ENCODE results near the gene TNFAIP6. TPM values are rescaled to one million over a fixed set of nuclear protein-coding genes. Genes with fewer than 3 reads are reported as not detected.

Gene TNFAIP6
- total RNA-seq, 1 donor from 2014 or later: 2.0 TPM

DNA sequence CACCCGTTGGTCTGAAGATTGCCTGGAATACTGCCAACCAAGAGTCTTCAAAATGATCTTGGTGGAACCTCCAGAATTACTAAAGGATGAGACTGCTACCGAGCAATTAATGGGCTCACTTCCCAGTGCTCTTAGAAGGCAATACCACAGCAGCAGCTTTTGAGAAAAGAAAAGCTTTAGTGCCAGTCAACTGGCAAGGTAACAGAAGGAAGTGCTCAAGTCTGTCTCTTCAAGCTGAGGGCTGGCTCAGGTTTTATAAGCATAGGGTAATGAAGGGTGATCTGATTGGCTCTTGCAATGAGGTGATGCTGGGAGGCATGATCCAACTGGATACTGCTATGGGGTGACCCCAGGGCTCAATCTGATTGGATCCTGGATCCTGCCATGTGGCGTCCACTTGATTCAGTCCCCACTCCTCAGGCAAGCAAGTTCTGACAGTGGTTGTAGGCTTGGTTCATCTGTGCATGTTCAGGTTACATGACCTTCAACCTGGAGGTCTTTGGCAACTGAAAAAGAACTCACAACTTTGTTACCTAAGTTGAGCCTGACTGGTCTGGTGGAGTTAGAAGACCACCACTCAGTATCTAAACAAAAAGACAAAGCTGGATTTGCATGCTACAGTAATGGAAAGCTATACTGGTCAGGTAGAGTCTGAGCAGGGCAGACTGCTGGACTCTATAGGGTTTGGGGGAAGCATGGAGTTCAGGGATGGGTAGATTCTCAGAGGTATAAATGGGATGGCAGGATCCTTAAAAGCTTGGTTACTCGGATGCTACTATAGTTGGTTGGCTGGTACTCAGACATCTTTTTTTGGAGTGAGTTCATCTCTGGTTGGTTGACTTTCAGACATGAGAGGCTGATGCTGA is 38.4 kb downstream of the TNFAIP6 start:
- Histone ChIP-seq H3K4me1 (no peaks in the 10 kb centered on the region), H3K36me3 (no peaks in the 10 kb centered on the region), H3K27me3 (no peaks in the 10 kb centered on the region), H3K4me3 (no peak overlapping the region), H3K9me3 (no peaks in the 10 kb centered on the region), H3K27ac (no peak overlapping the region)
- intact Hi-C loops (cut with DNase I): no loop called here
- TF ChIP-seq, protein P1, sequence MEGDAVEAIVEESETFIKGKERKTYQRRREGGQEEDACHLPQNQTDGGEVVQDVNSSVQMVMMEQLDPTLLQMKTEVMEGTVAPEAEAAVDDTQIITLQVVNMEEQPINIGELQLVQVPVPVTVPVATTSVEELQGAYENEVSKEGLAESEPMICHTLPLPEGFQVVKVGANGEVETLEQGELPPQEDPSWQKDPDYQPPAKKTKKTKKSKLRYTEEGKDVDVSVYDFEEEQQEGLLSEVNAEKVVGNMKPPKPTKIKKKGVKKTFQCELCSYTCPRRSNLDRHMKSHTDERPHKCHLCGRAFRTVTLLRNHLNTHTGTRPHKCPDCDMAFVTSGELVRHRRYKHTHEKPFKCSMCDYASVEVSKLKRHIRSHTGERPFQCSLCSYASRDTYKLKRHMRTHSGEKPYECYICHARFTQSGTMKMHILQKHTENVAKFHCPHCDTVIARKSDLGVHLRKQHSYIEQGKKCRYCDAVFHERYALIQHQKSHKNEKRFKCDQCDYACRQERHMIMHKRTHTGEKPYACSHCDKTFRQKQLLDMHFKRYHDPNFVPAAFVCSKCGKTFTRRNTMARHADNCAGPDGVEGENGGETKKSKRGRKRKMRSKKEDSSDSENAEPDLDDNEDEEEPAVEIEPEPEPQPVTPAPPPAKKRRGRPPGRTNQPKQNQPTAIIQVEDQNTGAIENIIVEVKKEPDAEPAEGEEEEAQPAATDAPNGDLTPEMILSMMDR (IDR thresholded peaks at IDR 0.05): no peak
- TF ChIP-seq POLR2A (IDR thresholded peaks at IDR 0.05) (no peak), POLR2AphosphoS5 (IDR thresholded peaks at IDR 0.05; ENCODE audit: insufficient read depth in 1 of 2, low read depth in 1 of 2) (no peak)
- DNase-seq (ENCODE audit: extremely low spot score in 2 of 2): no peak

DNA sequence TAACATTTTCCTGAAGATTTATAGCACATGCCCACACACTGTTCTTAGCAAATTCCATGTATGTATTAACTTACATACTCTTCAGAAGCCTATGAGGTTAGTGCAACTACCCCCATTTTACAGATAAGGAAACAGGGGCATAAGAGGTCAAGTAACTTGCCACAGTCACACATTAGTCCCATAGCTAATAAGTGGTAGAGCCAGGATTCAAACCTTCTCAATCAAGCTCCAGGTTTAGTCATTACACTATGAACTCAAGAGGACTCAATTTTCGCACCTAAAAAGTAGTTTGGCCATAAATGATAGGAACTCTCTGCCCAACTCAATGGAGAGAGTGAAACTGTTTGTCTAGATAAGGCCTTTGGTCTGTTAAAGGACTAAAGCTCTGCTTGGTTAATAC is 42.6 kb downstream of the TNFAIP6 start:
- no peak overlapping the region for H3K27ac ChIP-seq
- no peaks in the 10 kb centered on the region for H3K9me3 ChIP-seq
- intact Hi-C loops (cut with DNase I): no loop called here

DNA sequence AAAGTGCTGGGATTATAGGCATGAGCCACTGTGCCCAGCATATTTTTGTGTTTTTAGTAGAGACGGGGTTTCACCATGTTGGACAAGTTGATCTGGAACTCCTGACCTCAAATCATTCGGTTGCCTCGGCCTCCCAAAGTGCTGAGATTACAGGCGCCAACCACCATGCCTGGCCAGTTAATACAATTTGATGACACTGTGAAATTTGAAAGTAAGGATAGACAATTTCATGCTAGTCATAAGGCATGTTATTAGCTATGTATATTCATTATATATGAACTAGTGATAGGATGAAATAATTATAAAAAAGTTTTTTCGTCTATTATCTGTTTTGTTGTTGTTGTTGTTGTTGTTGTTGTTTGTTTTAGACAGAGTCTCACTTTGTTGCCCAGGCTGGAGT is 43.8 kb downstream of the TNFAIP6 start:
- H3K4me3 ChIP-seq: no peak overlapping the region
- intact Hi-C loops (cut with DNase I): no loop called here
- TF ChIP-seq POLR2A (IDR thresholded peaks at IDR 0.05): no peak
- TF ChIP-seq, protein P1 (IDR thresholded peaks at IDR 0.05): no peak
- TF ChIP-seq POLR2AphosphoS5 (IDR thresholded peaks at IDR 0.05; ENCODE audit: insufficient read depth in 1 of 2, low read depth in 1 of 2): no peak
- H3K36me3 ChIP-seq: no peaks in the 10 kb centered on the region
- H3K9me3 ChIP-seq: no peaks in the 10 kb centered on the region
- no peaks in the 10 kb centered on the region for H3K4me1 ChIP-seq
- no peak overlapping the region for H3K27ac ChIP-seq
- no peaks in the 10 kb centered on the region for H3K27me3 ChIP-seq
- DNase-seq (ENCODE audit: extremely low spot score in 2 of 2): no peak

More for the DNA sequence above, 42.6 kb downstream of the TNFAIP6 start:
- Histone ChIP-seq H3K27me3 (no peaks in the 10 kb centered on the region), H3K4me1 (no peaks in the 10 kb centered on the region), H3K36me3 (no peaks in the 10 kb centered on the region), H3K4me3 (no peak overlapping the region)
- DNase-seq (ENCODE audit: extremely low spot score in 2 of 2): no peak
- TF ChIP-seq, protein P1 (IDR thresholded peaks at IDR 0.05): no peak
- TF ChIP-seq POLR2A (IDR thresholded peaks at IDR 0.05): no peak
- TF ChIP-seq POLR2AphosphoS5 (IDR thresholded peaks at IDR 0.05; ENCODE audit: insufficient read depth in 1 of 2, low read depth in 1 of 2): no peak

DNA sequence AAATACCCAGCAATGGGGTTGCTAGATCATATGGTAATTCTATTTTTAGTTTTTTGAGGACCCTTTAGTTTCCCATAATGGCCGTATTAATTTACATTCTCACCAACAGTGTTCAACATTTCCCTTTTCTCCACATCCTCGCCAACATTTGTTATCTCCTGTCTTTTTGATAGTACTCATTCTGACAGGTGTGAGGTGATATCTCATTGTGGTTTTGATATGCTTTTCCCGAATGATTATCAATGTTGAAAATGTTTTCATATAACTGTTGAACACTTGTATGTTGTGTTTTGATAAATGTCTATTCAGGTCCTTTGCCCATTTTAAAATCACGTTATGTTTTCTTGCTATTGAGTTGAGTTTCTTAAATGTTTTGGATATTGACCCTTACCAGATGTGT is 46.5 kb downstream of the TNFAIP6 start:
- TF ChIP-seq POLR2AphosphoS5 (IDR thresholded peaks at IDR 0.05; ENCODE audit: insufficient read depth in 1 of 2, low read depth in 1 of 2): no peak
- no peak for TF ChIP-seq POLR2A (IDR thresholded peaks at IDR 0.05)
- TF ChIP-seq, protein P1 (IDR thresholded peaks at IDR 0.05): no peak
- no peaks in the 10 kb centered on the region for H3K9me3 ChIP-seq
- H3K36me3 ChIP-seq: no peaks in the 10 kb centered on the region
- no peaks in the 10 kb centered on the region for H3K27me3 ChIP-seq
- H3K4me3 ChIP-seq: no peak overlapping the region
- DNase-seq (ENCODE audit: extremely low spot score in 2 of 2): no peak
- no peaks in the 10 kb centered on the region for H3K4me1 ChIP-seq
- intact Hi-C loops (cut with DNase I): no loop called here
- H3K27ac ChIP-seq: no peak overlapping the region

DNA sequence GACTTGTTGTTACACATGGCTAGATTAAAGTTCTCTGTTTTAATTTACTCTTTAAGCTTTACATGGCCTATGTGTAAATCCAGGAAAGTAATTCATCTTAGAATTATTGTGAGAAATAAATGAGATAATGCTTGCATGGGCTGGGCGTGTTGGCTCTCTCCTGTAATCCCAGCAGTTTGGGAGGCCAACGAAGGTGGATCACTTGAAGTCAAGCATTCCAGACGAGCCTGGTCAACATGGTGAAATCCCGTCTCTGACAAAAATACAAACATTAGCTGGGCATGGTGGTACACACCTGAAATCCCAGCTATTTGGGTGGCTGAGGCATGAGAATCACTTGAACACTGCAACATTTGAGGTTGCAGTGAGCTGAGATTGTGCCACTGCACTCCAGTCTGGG is 48.0 kb downstream of the TNFAIP6 start:
- H3K4me1 ChIP-seq: no peaks in the 10 kb centered on the region
- H3K27me3 ChIP-seq: no peaks in the 10 kb centered on the region
- no peak overlapping the region for H3K27ac ChIP-seq
- no peak for TF ChIP-seq POLR2A (IDR thresholded peaks at IDR 0.05)
- no peak for TF ChIP-seq POLR2AphosphoS5 (IDR thresholded peaks at IDR 0.05; ENCODE audit: insufficient read depth in 1 of 2, low read depth in 1 of 2)
- TF ChIP-seq, protein P1 (IDR thresholded peaks at IDR 0.05): no peak
- H3K36me3 ChIP-seq: no peaks in the 10 kb centered on the region
- H3K4me3 ChIP-seq: no peak overlapping the region
- H3K9me3 ChIP-seq: no peaks in the 10 kb centered on the region
- no peak for DNase-seq (ENCODE audit: extremely low spot score in 2 of 2)
- intact Hi-C loops (cut with DNase I): no loop called here
